ENCODE results near the gene EME1.

The EME1 gene

GRCh38 chr17:50350733-50351132 is 22.3 kb upstream of the EME1 start:
- no peaks in the 10 kb centered on the region for H3K9me3 ChIP-seq (replicated peaks; ENCODE audit: insufficient read depth, low read length)
- H3K4me1 ChIP-seq (ENCODE audit: low read length): no peaks in the 10 kb centered on the region
- H3F3A ChIP-seq (ENCODE audit: insufficient read depth, low read length): no peaks in the 10 kb centered on the region
- no peak overlapping the region for H3K4me3 ChIP-seq (ENCODE audit: low read length)
- H3K27me3 ChIP-seq (replicated peaks; ENCODE audit: insufficient read depth, low read length): no peaks in the 10 kb centered on the region
- H3K9me2 ChIP-seq (replicated peaks; ENCODE audit: insufficient read depth, low read length): no peaks in the 10 kb centered on the region
- no peaks in the 10 kb centered on the region for H3K36me3 ChIP-seq (replicated peaks; ENCODE audit: insufficient read depth, low read length)
- no peak overlapping the region for H3K27ac ChIP-seq (ENCODE audit: low read length)
- TF ChIP-seq EZH2phosphoT487 (IDR thresholded peaks at IDR 0.05; ENCODE audit: low read length): no peak
- TF ChIP-seq, protein P1, sequence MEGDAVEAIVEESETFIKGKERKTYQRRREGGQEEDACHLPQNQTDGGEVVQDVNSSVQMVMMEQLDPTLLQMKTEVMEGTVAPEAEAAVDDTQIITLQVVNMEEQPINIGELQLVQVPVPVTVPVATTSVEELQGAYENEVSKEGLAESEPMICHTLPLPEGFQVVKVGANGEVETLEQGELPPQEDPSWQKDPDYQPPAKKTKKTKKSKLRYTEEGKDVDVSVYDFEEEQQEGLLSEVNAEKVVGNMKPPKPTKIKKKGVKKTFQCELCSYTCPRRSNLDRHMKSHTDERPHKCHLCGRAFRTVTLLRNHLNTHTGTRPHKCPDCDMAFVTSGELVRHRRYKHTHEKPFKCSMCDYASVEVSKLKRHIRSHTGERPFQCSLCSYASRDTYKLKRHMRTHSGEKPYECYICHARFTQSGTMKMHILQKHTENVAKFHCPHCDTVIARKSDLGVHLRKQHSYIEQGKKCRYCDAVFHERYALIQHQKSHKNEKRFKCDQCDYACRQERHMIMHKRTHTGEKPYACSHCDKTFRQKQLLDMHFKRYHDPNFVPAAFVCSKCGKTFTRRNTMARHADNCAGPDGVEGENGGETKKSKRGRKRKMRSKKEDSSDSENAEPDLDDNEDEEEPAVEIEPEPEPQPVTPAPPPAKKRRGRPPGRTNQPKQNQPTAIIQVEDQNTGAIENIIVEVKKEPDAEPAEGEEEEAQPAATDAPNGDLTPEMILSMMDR (IDR thresholded peaks at IDR 0.05; ENCODE audit: low read length): no peak
- H3K79me2 ChIP-seq (ENCODE audit: low read length): peaks cover 13% of the 10 kb centered on the region
- no peak overlapping the region for H2AFZ ChIP-seq (ENCODE audit: low read length)
- H3K4me2 ChIP-seq (ENCODE audit: low read depth, low read length): no peak overlapping the region
- DNase-seq: no peak
- no peaks in the 10 kb centered on the region for H4K20me1 ChIP-seq (ENCODE audit: insufficient read depth, low read length)
- no peak overlapping the region for H3K9ac ChIP-seq (ENCODE audit: low read length)

GRCh38 chr17:50352072-50352692 is 20.8 kb upstream of the EME1 start:
- Histone ChIP-seq H3F3A (ENCODE audit: insufficient read depth, low read length) (no peaks in the 10 kb centered on the region), H3K4me2 (ENCODE audit: low read depth, low read length) (no peak overlapping the region), H3K9me2 (replicated peaks; ENCODE audit: insufficient read depth, low read length) (no peaks in the 10 kb centered on the region), H3K4me1 (ENCODE audit: low read length) (no peaks in the 10 kb centered on the region), H4K20me1 (ENCODE audit: insufficient read depth, low read length) (no peaks in the 10 kb centered on the region), H3K9me3 (replicated peaks; ENCODE audit: insufficient read depth, low read length) (no peaks in the 10 kb centered on the region), H3K79me2 (ENCODE audit: low read length) (peaks cover 4% of the 10 kb centered on the region; the same call in 1 of the 2 replicates), H3K9ac (ENCODE audit: low read length) (no peak overlapping the region), H3K27ac (ENCODE audit: low read length) (no peak overlapping the region), H2AFZ (ENCODE audit: low read length) (no peak overlapping the region), H3K36me3 (replicated peaks; ENCODE audit: insufficient read depth, low read length) (no peaks in the 10 kb centered on the region), H3K27me3 (replicated peaks; ENCODE audit: insufficient read depth, low read length) (no peaks in the 10 kb centered on the region), H3K4me3 (ENCODE audit: low read length) (no peak overlapping the region)
- DNase-seq: no peak
- TF ChIP-seq, protein P1 (IDR thresholded peaks at IDR 0.05; ENCODE audit: low read length): no peak
- TF ChIP-seq EZH2phosphoT487 (IDR thresholded peaks at IDR 0.05; ENCODE audit: low read length) (no peak), EZH2 (optimal IDR thresholded peaks at IDR 0.05; ENCODE audit: low read depth, low read length) (no peak)

GRCh38 chr17:50352693-50353599 is 20.1 kb upstream of the EME1 start:
- Histone ChIP-seq H3K36me3 (replicated peaks; ENCODE audit: insufficient read depth, low read length) (no peaks in the 10 kb centered on the region), H3K4me2 (ENCODE audit: low read depth, low read length) (no peak overlapping the region), H2AFZ (ENCODE audit: low read length) (no peak overlapping the region), H3K9me3 (replicated peaks; ENCODE audit: insufficient read depth, low read length) (no peaks in the 10 kb centered on the region), H3K27me3 (replicated peaks; ENCODE audit: insufficient read depth, low read length) (no peaks in the 10 kb centered on the region), H3F3A (ENCODE audit: insufficient read depth, low read length) (no peaks in the 10 kb centered on the region), H3K4me3 (ENCODE audit: low read length) (no peak overlapping the region), H3K9ac (ENCODE audit: low read length) (no peak overlapping the region), H4K20me1 (ENCODE audit: insufficient read depth, low read length) (no peaks in the 10 kb centered on the region), H3K79me2 (ENCODE audit: low read length) (peaks cover 3% of the 10 kb centered on the region; the same call in 1 of the 2 replicates), H3K9me2 (replicated peaks; ENCODE audit: insufficient read depth, low read length) (no peaks in the 10 kb centered on the region), H3K27ac (ENCODE audit: low read length) (no peak overlapping the region), H3K4me1 (ENCODE audit: low read length) (no peaks in the 10 kb centered on the region)
- TF ChIP-seq, protein P1 (IDR thresholded peaks at IDR 0.05; ENCODE audit: low read length): no peak
- no peak for TF ChIP-seq EZH2phosphoT487 (IDR thresholded peaks at IDR 0.05; ENCODE audit: low read length)
- no peak for TF ChIP-seq EZH2 (optimal IDR thresholded peaks at IDR 0.05; ENCODE audit: low read depth, low read length)
- DNase-seq: no peak
